H9 (cell line): ENCODE data around the gene CDH13. TPM values are rescaled to one million over a fixed set of nuclear protein-coding genes. Genes with fewer than 3 reads are reported as not detected.

Experiments used
- DNase-seq: peaks from one replicate; pipeline ENCODE4 v3.0.0-alpha.2; 2017
- H2AFZ ChIP-seq: one replicate; pipeline ENCODE4 v1.6.1; 2013; ENCODE audit warnings: mild to moderate bottlenecking, low read length, control low read depth, moderate library complexity
- H2AK5ac ChIP-seq: 2 replicates; pipeline ENCODE4 v1.6.1; 2013; ENCODE audit warnings: low read length, control low read depth, mixed read lengths; ENCODE audit not compliant: insufficient read length
- H2BK120ac ChIP-seq: one replicate; pipeline ENCODE4 v1.6.1; 2013; ENCODE audit warnings: low read depth, mild to moderate bottlenecking, low read length, control low read depth, inconsistent platforms; ENCODE audit not compliant: poor library complexity, severe bottlenecking
- H2BK12ac ChIP-seq: 2 replicates; pipeline ENCODE4 v1.6.1; 2013; ENCODE audit warnings: low read length, control low read depth, mixed read lengths, low read depth; ENCODE audit not compliant: insufficient read length
- H2BK15ac ChIP-seq: 2 replicates; pipeline ENCODE4 v1.6.1; 2013; ENCODE audit warnings: low read depth, low read length, control low read depth
- H2BK20ac ChIP-seq: one replicate; pipeline ENCODE4 v1.6.1; 2013; ENCODE audit warnings: low read depth, mild to moderate bottlenecking, low read length, control low read depth, inconsistent platforms; ENCODE audit not compliant: poor library complexity, severe bottlenecking
- H2BK5ac ChIP-seq: 2 replicates; pipeline ENCODE4 v1.6.1; 2013; ENCODE audit warnings: low read length, control low read depth, mixed read lengths; ENCODE audit not compliant: insufficient read length
- H3K14ac ChIP-seq: 2 replicates; pipeline ENCODE4 v1.6.1; 2013; ENCODE audit warnings: low read length, control low read depth; ENCODE audit not compliant: insufficient read depth
- H3K18ac ChIP-seq: 2 replicates; pipeline ENCODE4 v1.6.1; 2013; ENCODE audit warnings: low read depth, mild to moderate bottlenecking, mixed read lengths, low read length, control low read depth; ENCODE audit not compliant: insufficient read length
- H3K23ac ChIP-seq: 2 replicates; pipeline ENCODE4 v1.6.1; 2013; ENCODE audit warnings: low read length, control low read depth, mixed read lengths, low read depth; ENCODE audit not compliant: insufficient read length
- H3K23me2 ChIP-seq: 2 replicates; pipeline ENCODE4 v1.6.1; 2013; ENCODE audit warnings: low read depth, mild to moderate bottlenecking, mixed read lengths, low read length, control low read depth; ENCODE audit not compliant: insufficient read length, poor library complexity, severe bottlenecking
- H3K27ac ChIP-seq: 2 replicates; pipeline ENCODE4 v1.5.1; 2013; ENCODE audit warnings: low read length, control low read depth, mixed read lengths, low read depth; ENCODE audit not compliant: insufficient read length
- H3K27me3 ChIP-seq: 2 replicates; pipeline ENCODE4 v1.6.1; 2013; ENCODE audit warnings: low read length, control low read depth, inconsistent platforms; ENCODE audit not compliant: insufficient read depth
- H3K4ac ChIP-seq: 2 replicates; pipeline ENCODE4 v1.6.1; 2013; ENCODE audit warnings: low read depth, mild to moderate bottlenecking, control low read depth, inconsistent platforms, low read length, moderate library complexity
- H3K4me1 ChIP-seq: 2 replicates; pipeline ENCODE4 v1.6.1; 2013; ENCODE audit warnings: low read length, control low read depth, inconsistent platforms; ENCODE audit not compliant: insufficient read depth
- H3K4me2 ChIP-seq: 2 replicates; pipeline ENCODE4 v1.6.1; 2013; ENCODE audit warnings: low read length, control low read depth, mixed read lengths; ENCODE audit not compliant: insufficient read length, insufficient read depth
- H3K56ac ChIP-seq: 2 replicates; pipeline ENCODE4 v1.6.1; 2013; ENCODE audit warnings: low read depth, mild to moderate bottlenecking, mixed read lengths, low read length, control low read depth; ENCODE audit not compliant: insufficient read length
- H3K79me1 ChIP-seq: 2 replicates; pipeline ENCODE4 v1.6.1; 2013; ENCODE audit warnings: low read depth, mild to moderate bottlenecking, moderate library complexity, low read length, control low read depth, inconsistent platforms; ENCODE audit not compliant: insufficient read depth, poor library complexity, severe bottlenecking
- H3K79me2 ChIP-seq: 2 replicates; pipeline ENCODE4 v1.6.1; 2013; ENCODE audit warnings: low read length, control low read depth, inconsistent platforms; ENCODE audit not compliant: insufficient read depth
- H3K9ac ChIP-seq: 2 replicates; pipeline ENCODE4 v1.6.1; 2013; ENCODE audit warnings: low read length, control low read depth, mixed read lengths; ENCODE audit not compliant: insufficient read length; ENCODE audit errors: extremely low read depth
- H3K9me3 ChIP-seq: one replicate; pipeline ENCODE4 v1.6.1; 2013; ENCODE audit warnings: low read depth, low read length, inconsistent platforms; ENCODE audit not compliant: control insufficient read depth
- H3T11ph ChIP-seq: one replicate; pipeline ENCODE4 v1.6.1; 2013; ENCODE audit warnings: mild to moderate bottlenecking, low read length, control low read depth, inconsistent platforms
- H4K20me1 ChIP-seq: one replicate; pipeline ENCODE4 v1.6.1; 2013; ENCODE audit not compliant: control insufficient read depth, insufficient read length, insufficient read depth
- H4K5ac ChIP-seq: 2 replicates; pipeline ENCODE4 v1.6.1; 2013; ENCODE audit warnings: low read depth, mild to moderate bottlenecking, mixed read lengths, low read length, control low read depth; ENCODE audit not compliant: insufficient read length
- H4K8ac ChIP-seq: replicated peaks from 2 replicates; pipeline ENCODE4 v1.6.1; 2013; ENCODE audit warnings: low read length, control low read depth, mixed read lengths, low read depth; ENCODE audit not compliant: insufficient read length
- H4K91ac ChIP-seq: 2 replicates; pipeline ENCODE4 v1.6.1; 2013; ENCODE audit warnings: low read depth, mild to moderate bottlenecking, moderate library complexity, mixed read lengths, low read length, control low read depth; ENCODE audit not compliant: insufficient read length
- H3K27ac Mint-ChIP-seq, 3 experiments: 2 replicates in 2 of 3; 3 replicates in 1 of 3; pipeline ENCODE4 v1.8.0; 2020 to 2021; ENCODE audit warnings: mixed read lengths in 3 of 3, mild to moderate bottlenecking in 1 of 3, moderate library complexity in 1 of 3
- H3K27me3 Mint-ChIP-seq: 2 replicates; pipeline ENCODE4 v1.8.0; 2021; ENCODE audit warnings: low read depth, mild to moderate bottlenecking, moderate library complexity, mixed read lengths
- H3K36me3 Mint-ChIP-seq, 3 experiments: 2 replicates in 2 of 3; 3 replicates in 1 of 3; pipeline ENCODE4 v1.8.0; 2020 to 2021; ENCODE audit warnings: low read depth in 3 of 3, mixed read lengths in 3 of 3; ENCODE audit not compliant: insufficient read depth in 1 of 3
- H3K4me1 Mint-ChIP-seq, 2 experiments: 2 replicates each; pipeline ENCODE4 v1.8.0; 2020; ENCODE audit warnings: mixed read lengths in 2 of 2
- H3K4me3 Mint-ChIP-seq, 2 experiments: 2 replicates in 1 of 2; 3 replicates in 1 of 2; pipeline ENCODE4 v1.8.0; 2020 to 2021; ENCODE audit warnings: mild to moderate bottlenecking in 2 of 2, mixed read lengths in 2 of 2, moderate library complexity in 1 of 2
- H3K9me3 Mint-ChIP-seq, 2 experiments: 2 replicates in 1 of 2; 3 replicates in 1 of 2; pipeline ENCODE4 v1.8.0; 2020; ENCODE audit warnings: mild to moderate bottlenecking in 2 of 2, mixed read lengths in 2 of 2, moderate library complexity in 1 of 2
- CTCF ChIP-seq: fragments of 200-600 bp; sonication (generic); conservative IDR thresholded peaks from 3 replicates; pipeline ENCODE4 v1.8.0; 2021; ENCODE audit warnings: antibody characterized with exemption, mild to moderate bottlenecking
- total RNA-seq: library from RNA; stranded (reverse); gene quantifications from 2 replicates; pipeline ENCODE4 v1.2.1, GENCODE V29; 2021

Gene CDH13
- total RNA-seq, 1 experiment from 2014 or later, result 1.5 TPM

DNA sequence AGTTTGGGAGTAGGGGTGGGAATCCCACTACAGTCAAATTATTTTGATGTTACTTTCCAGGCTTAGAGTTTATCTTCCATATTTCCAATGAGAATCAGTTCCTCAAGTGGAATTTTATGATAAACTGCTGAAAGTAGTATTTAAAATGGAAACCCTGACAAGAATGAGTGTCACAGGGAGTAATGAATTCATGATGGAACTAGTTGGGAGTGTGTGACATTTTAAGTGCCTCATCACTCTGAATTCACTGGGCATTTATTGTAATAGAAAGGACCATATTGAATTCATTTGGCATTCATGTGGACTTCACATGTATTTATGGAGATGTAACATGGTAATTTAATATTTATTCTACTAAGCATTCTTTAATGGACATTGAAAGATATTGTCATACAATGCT lies 320.9 kb downstream of the CDH13 start:
- H3K9me3 Mint-ChIP-seq, result no peaks in the 10 kb centered on the region
- H3K18ac ChIP-seq, result no peak overlapping the region

More for the DNA sequence above, 320.9 kb downstream of the CDH13 start:
- no peak overlapping the region for H2BK20ac ChIP-seq
- no peaks in the 10 kb centered on the region for H3K4me1 ChIP-seq
- no peak overlapping the region for H3K56ac ChIP-seq
- H3K27ac Mint-ChIP-seq, result no peak overlapping the region
- no peaks in the 10 kb centered on the region for H3K79me1 ChIP-seq
- no peak overlapping the region for H4K8ac ChIP-seq
- H3T11ph ChIP-seq, result no peak overlapping the region
- H3K9me3 ChIP-seq, result no peaks in the 10 kb centered on the region
- no peaks in the 10 kb centered on the region for H3K79me2 ChIP-seq
- no peak overlapping the region for H3K23ac ChIP-seq
- no peaks in the 10 kb centered on the region for H3K36me3 Mint-ChIP-seq
- no peak overlapping the region for H2AFZ ChIP-seq
- H3K27ac ChIP-seq, result no peak overlapping the region
- no peaks in the 10 kb centered on the region; the same call in 1 of the 2 replicates for H3K27me3 ChIP-seq
- H2BK12ac ChIP-seq, result no peak overlapping the region
- H2BK120ac ChIP-seq, result no peak overlapping the region
- H2BK5ac ChIP-seq, result no peak overlapping the region
- no peak overlapping the region for H3K4me3 Mint-ChIP-seq
- H4K91ac ChIP-seq, result no peak overlapping the region
- no peak overlapping the region for H3K4me2 ChIP-seq
- no peak for DNase-seq
- no peaks in the 10 kb centered on the region for H3K23me2 ChIP-seq
- H3K27me3 Mint-ChIP-seq, result no peaks in the 10 kb centered on the region
- no peak overlapping the region for H2BK15ac ChIP-seq
- peaks cover 0 to 3% of the 10 kb centered on the region in 2 experiments; a peak in 1 of 4 replicates for H3K4me1 Mint-ChIP-seq
- H3K14ac ChIP-seq, result no peak overlapping the region
- no peak overlapping the region for H3K9ac ChIP-seq
- H3K4ac ChIP-seq, result no peak overlapping the region
- no peak overlapping the region for H4K5ac ChIP-seq
- no peak overlapping the region for H2AK5ac ChIP-seq
- no peak for TF ChIP-seq CTCF
- no peaks in the 10 kb centered on the region for H4K20me1 ChIP-seq
